Neural crest cell (in vitro differentiated cells): ENCODE measurements around the gene TRPM3. TPM values are rescaled to one million over a fixed set of nuclear protein-coding genes. Genes with fewer than 3 reads are reported as not detected.

ENCODE experiments used
- DNase-seq: peaks from one replicate; pipeline ENCODE4 v3.0.0; 2021; ENCODE audit warnings: low read depth, mixed read lengths, low spot score
- H3K27ac Mint-ChIP-seq: one replicate; pipeline ENCODE4 v1.8.0; 2021; ENCODE audit warnings: mild to moderate bottlenecking, mixed read lengths; ENCODE audit not compliant: unreplicated experiment
- H3K27me3 Mint-ChIP-seq: 2 replicates; pipeline ENCODE4 v1.8.0; 2021; ENCODE audit warnings: low read depth, mild to moderate bottlenecking, mixed read lengths
- H3K36me3 Mint-ChIP-seq: 2 replicates; pipeline ENCODE4 v1.8.0; 2021; ENCODE audit warnings: low read depth, mild to moderate bottlenecking, mixed read lengths
- H3K4me1 Mint-ChIP-seq: 2 replicates; pipeline ENCODE4 v1.8.0; 2021; ENCODE audit warnings: mixed read lengths
- H3K4me3 Mint-ChIP-seq: one replicate; pipeline ENCODE4 v1.8.0; 2021; ENCODE audit warnings: mild to moderate bottlenecking, mixed read lengths
- H3K9me3 Mint-ChIP-seq: 2 replicates; pipeline ENCODE4 v1.8.0; 2021; ENCODE audit warnings: mixed read lengths
- CTCF ChIP-seq: fragments of 200-600 bp; sonication (generic); conservative IDR thresholded peaks from 2 replicates; pipeline ENCODE4 v1.5.0; 2021; ENCODE audit warnings: antibody characterized with exemption, mild to moderate bottlenecking
- total RNA-seq: library from RNA; stranded (reverse); gene quantifications from 2 replicates; pipeline ENCODE4 v1.2.1, GENCODE V29; 2021

TRPM3 gene
- total RNA-seq, 1 donor from 2014 or later = 1.4 TPM

GRCh38 chr9:71058660-71059059 is 62.8 kb downstream of the TRPM3 start:
- no peak overlapping the region for H3K4me3 Mint-ChIP-seq
- H3K9me3 Mint-ChIP-seq = no peaks in the 10 kb centered on the region
- no peak for TF ChIP-seq CTCF
- DNase-seq = no peak
- no peaks in the 10 kb centered on the region for H3K27me3 Mint-ChIP-seq
- H3K36me3 Mint-ChIP-seq = no peaks in the 10 kb centered on the region
- H3K4me1 Mint-ChIP-seq = no peaks in the 10 kb centered on the region
- no peak overlapping the region for H3K27ac Mint-ChIP-seq

GRCh38 chr9:71052287-71052686 is 69.1 kb downstream of the TRPM3 start:
- H3K27ac Mint-ChIP-seq = no peak overlapping the region
- DNase-seq = no peak
- H3K4me1 Mint-ChIP-seq = no peaks in the 10 kb centered on the region
- H3K36me3 Mint-ChIP-seq = no peaks in the 10 kb centered on the region
- H3K27me3 Mint-ChIP-seq = no peaks in the 10 kb centered on the region
- H3K4me3 Mint-ChIP-seq = no peak overlapping the region
- H3K9me3 Mint-ChIP-seq = no peaks in the 10 kb centered on the region
- no peak for TF ChIP-seq CTCF

GRCh38 chr9:71048280-71048679 is 73.1 kb downstream of the TRPM3 start:
- Mint-ChIP-seq H3K4me1 (no peaks in the 10 kb centered on the region), H3K27ac (no peak overlapping the region), H3K27me3 (no peaks in the 10 kb centered on the region), H3K9me3 (no peaks in the 10 kb centered on the region), H3K36me3 (no peaks in the 10 kb centered on the region), H3K4me3 (no peak overlapping the region)
- no peak for TF ChIP-seq CTCF
- DNase-seq = no peak

- Mint-ChIP-seq H3K27ac (no peak overlapping the region), H3K4me1 (no peaks in the 10 kb centered on the region), H3K36me3 (no peaks in the 10 kb centered on the region), H3K4me3 (no peak overlapping the region), H3K9me3 (no peaks in the 10 kb centered on the region), H3K27me3 (peaks cover 3% of the 10 kb centered on the region)
- no peak for TF ChIP-seq CTCF
- DNase-seq = no peak
Observed at GRCh38 chr9:71042448-71042990, 78.9 kb downstream of the TRPM3 start.

GRCh38 chr9:71037521-71037920 is 83.9 kb downstream of the TRPM3 start:
- Mint-ChIP-seq H3K27ac (no peak overlapping the region), H3K27me3 (peaks cover 3% of the 10 kb centered on the region), H3K9me3 (no peaks in the 10 kb centered on the region), H3K36me3 (no peaks in the 10 kb centered on the region), H3K4me3 (no peak overlapping the region), H3K4me1 (no peaks in the 10 kb centered on the region)
- TF ChIP-seq CTCF = no peak
- no peak for DNase-seq

GRCh38 chr9:71036501-71036900 is 84.9 kb downstream of the TRPM3 start:
- Mint-ChIP-seq H3K27me3 (peaks cover 3% of the 10 kb centered on the region), H3K4me3 (no peak overlapping the region), H3K9me3 (no peaks in the 10 kb centered on the region), H3K27ac (no peak overlapping the region), H3K4me1 (no peaks in the 10 kb centered on the region), H3K36me3 (no peaks in the 10 kb centered on the region)
- no peak for TF ChIP-seq CTCF
- DNase-seq = no peak
